Gastrocnemius medialis (tissue), 4 donors: ENCODE results near the gene PRKCQ. TPM values are rescaled to one million over a fixed set of nuclear protein-coding genes. Genes with fewer than 3 reads are reported as not detected.

Experiments
- ATAC-seq, 2 donors: fragments of 150-250 bp; one replicate each; pipeline ENCODE4 v1.9.1; 2016
- DNase-seq, 2 donors: peaks; one replicate each; pipeline ENCODE4 v3.0.0-alpha.2; 2019
- H3K27ac ChIP-seq, 4 donors: fragments of 200-600 bp; sonication (generic); 1 replicate in 1 of 4; 2 replicates in 3 of 4; pipeline ENCODE4 v1.5.1; 2016 to 2018; ENCODE audit warnings: mild to moderate bottlenecking in 2 of 4, moderate library complexity in 1 of 4
- H3K27me3 ChIP-seq, 3 donors: fragments of 200-600 bp; sonication (generic) in 2 of 3; 1 replicate in 1 of 3; 2 replicates in 2 of 3; pipeline versions ENCODE4 v1.5.1 to v1.6.0; 2016 to 2019; ENCODE audit warnings: mild to moderate bottlenecking in 1 of 3, moderate library complexity in 1 of 3
- H3K36me3 ChIP-seq, 2 donors: fragments of 200-600 bp; sonication (generic) in 1 of 2; one replicate each; pipeline ENCODE4 v1.5.1; 2017 to 2018
- H3K4me1 ChIP-seq, 2 donors: fragments of 200-600 bp; sonication (generic) in 1 of 2; one replicate each; pipeline ENCODE4 v1.5.1; 2016 to 2017; ENCODE audit warnings: mild to moderate bottlenecking in 2 of 2
- H3K4me3 ChIP-seq, 4 donors: fragments of 200-600 bp; sonication (generic) in 3 of 4; 1 replicate in 1 of 4; 2 replicates in 3 of 4; pipeline ENCODE4 v1.5.1; 2016 to 2019; ENCODE audit warnings: mild to moderate bottlenecking in 2 of 4
- H3K9me3 ChIP-seq, 3 donors: fragments of 200-600 bp; sonication (generic) in 2 of 3; 1 replicate in 1 of 3; 2 replicates in 2 of 3; pipeline ENCODE4 v1.5.1; 2016 to 2019
- POLR2A ChIP-seq, 2 donors: fragments of 450-650 bp; IDR thresholded peaks; one replicate each; pipeline ENCODE4 v1.6.1; 2017; ENCODE audit warnings: antibody characterized with exemption in 2 of 2, mild to moderate bottlenecking in 2 of 2, moderate library complexity in 2 of 2
- in situ Hi-C, 4 donors: fragments of 200-750 bp; cut with MboI; loops; one replicate each; pipeline versions ENCODE4 v1.15.0 to v1.8.0; 2017; ENCODE audit warnings: low sequenced_read_pairs in 4 of 4
- intact Hi-C: fragments of 100-400 bp; cut with DNase I; formaldehyde crosslinking; loops from one replicate; pipeline ENCODE4 v1.15.1; 2023; ENCODE audit warnings: low total_unique reads
- total RNA-seq, 4 donors: library from RNA; depleted of rRNA; stranded (reverse); fragments of >200 nt; gene quantifications; one replicate each; pipeline versions ENCODE4 v1.1.0 to v1.2.3, GENCODE V29; 2016
- TF ChIP-seq, protein P1 (sequence below), 5 experiments: fragments of 450-650 bp in 3 of 5; fragments of 200-600 bp in 2 of 5; sonication (generic) in 2 of 5; IDR thresholded peaks in 4 of 5; conservative IDR thresholded peaks in 1 of 5; 1 replicate in 4 of 5; 2 replicates in 1 of 5; pipeline ENCODE4 v1.5.1; 2016 to 2019; ENCODE audit warnings: antibody characterized with exemption in 5 of 5, mild to moderate bottlenecking in 3 of 5, moderate library complexity in 3 of 5

Gene PRKCQ
- total RNA-seq, 4 donors from 2014 or later = 25.8 to 70.7 (median 38.8) TPM

- Histone ChIP-seq H3K4me3 (no peak overlapping the region), H3K9me3 (no peaks in the 10 kb centered on the region), H3K27ac (peak overlapping the region in 2 of 4 donors; percentile 33 to 40), H3K27me3 (no peaks in the 10 kb centered on the region), H3K36me3 (no peaks in the 10 kb centered on the region), H3K4me1 (peaks cover 9 to 18% of the 10 kb centered on the region in 2 donors)
- TF ChIP-seq, protein P1, sequence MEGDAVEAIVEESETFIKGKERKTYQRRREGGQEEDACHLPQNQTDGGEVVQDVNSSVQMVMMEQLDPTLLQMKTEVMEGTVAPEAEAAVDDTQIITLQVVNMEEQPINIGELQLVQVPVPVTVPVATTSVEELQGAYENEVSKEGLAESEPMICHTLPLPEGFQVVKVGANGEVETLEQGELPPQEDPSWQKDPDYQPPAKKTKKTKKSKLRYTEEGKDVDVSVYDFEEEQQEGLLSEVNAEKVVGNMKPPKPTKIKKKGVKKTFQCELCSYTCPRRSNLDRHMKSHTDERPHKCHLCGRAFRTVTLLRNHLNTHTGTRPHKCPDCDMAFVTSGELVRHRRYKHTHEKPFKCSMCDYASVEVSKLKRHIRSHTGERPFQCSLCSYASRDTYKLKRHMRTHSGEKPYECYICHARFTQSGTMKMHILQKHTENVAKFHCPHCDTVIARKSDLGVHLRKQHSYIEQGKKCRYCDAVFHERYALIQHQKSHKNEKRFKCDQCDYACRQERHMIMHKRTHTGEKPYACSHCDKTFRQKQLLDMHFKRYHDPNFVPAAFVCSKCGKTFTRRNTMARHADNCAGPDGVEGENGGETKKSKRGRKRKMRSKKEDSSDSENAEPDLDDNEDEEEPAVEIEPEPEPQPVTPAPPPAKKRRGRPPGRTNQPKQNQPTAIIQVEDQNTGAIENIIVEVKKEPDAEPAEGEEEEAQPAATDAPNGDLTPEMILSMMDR (IDR thresholded peaks at IDR 0.05 in 4 of 5, conservative IDR thresholded peaks at IDR 0.05 in 1 of 5) = no peak
- in situ Hi-C loops = loop anchor here in 2 of 4 donors (5.0 to 25.0 kb wide), 3 partner anchors 186 to 1012 kb away; partner anchors contain the start of gene SFMBT2 (in 1 of the 2)
- intact Hi-C loops = loop anchor here (10.0 kb wide), 1 partner anchor 1004 kb away; no protein-coding TSS in a partner anchor
- no peak for DNase-seq
- ATAC-seq = no peak
Measured at GRCh38 chr10:6400331-6400730, 179.7 kb downstream of the PRKCQ start.

- Histone ChIP-seq H3K4me1 (peaks cover 9 to 18% of the 10 kb centered on the region in 2 donors), H3K27ac (peak overlapping the region in 2 of 4 donors; percentile 33 to 40), H3K4me3 (no peak overlapping the region), H3K27me3 (no peaks in the 10 kb centered on the region), H3K36me3 (no peaks in the 10 kb centered on the region), H3K9me3 (no peaks in the 10 kb centered on the region)
- ATAC-seq (peak; percentile 43 to 57), DNase-seq (peak in 1 of 2 donors; percentile 67)
- in situ Hi-C loops (loop anchor here (5.0 to 25.0 kb wide), 5 partner anchors 163 to 1012 kb away; partner anchors contain the start of gene SFMBT2 (in 1 of the 4)), intact Hi-C loops (loop anchor here (10.0 kb wide), 1 partner anchor 1005 kb away; no protein-coding TSS in a partner anchor)
- TF ChIP-seq, protein P1 (IDR thresholded peaks at IDR 0.05 in 4 of 5, conservative IDR thresholded peaks at IDR 0.05 in 1 of 5) = no peak
- TF ChIP-seq POLR2A (IDR thresholded peaks at IDR 0.05) = no peak
Measured at GRCh38 chr10:6399879-6400278, 180.2 kb downstream of the PRKCQ start.

GRCh38 chr10:6399231-6399741, 180.8 kb downstream of the PRKCQ start:
- H3K27me3 ChIP-seq = no peaks in the 10 kb centered on the region
- DNase-seq (no peak), ATAC-seq (no peak)
- intact Hi-C loops (no loop called here), in situ Hi-C loops (loop anchor here in 3 of 4 donors (10.0 to 25.0 kb wide), 2 partner anchors 162 to 294 kb away; no protein-coding TSS in a partner anchor)
- H3K9me3 ChIP-seq = no peaks in the 10 kb centered on the region
- H3K4me3 ChIP-seq = no peak overlapping the region
- peaks cover 9 to 18% of the 10 kb centered on the region in 2 donors for H3K4me1 ChIP-seq
- H3K27ac ChIP-seq = no peak overlapping the region
- TF ChIP-seq POLR2A (IDR thresholded peaks at IDR 0.05) = no peak
- TF ChIP-seq, protein P1 (IDR thresholded peaks at IDR 0.05 in 4 of 5, conservative IDR thresholded peaks at IDR 0.05 in 1 of 5) = no peak
- no peaks in the 10 kb centered on the region for H3K36me3 ChIP-seq

- no peaks in the 10 kb centered on the region for H3K36me3 ChIP-seq
- DNase-seq = no peak
- H3K9me3 ChIP-seq = no peaks in the 10 kb centered on the region
- in situ Hi-C loops = loop anchor here in 3 of 4 donors (10.0 to 25.0 kb wide), 2 partner anchors 161 to 294 kb away; no protein-coding TSS in a partner anchor
- no peak for TF ChIP-seq POLR2A (IDR thresholded peaks at IDR 0.05)
- TF ChIP-seq, protein P1 (IDR thresholded peaks at IDR 0.05 in 4 of 5, conservative IDR thresholded peaks at IDR 0.05 in 1 of 5) = no peak
- intact Hi-C loops = no loop called here
- H3K27me3 ChIP-seq = no peaks in the 10 kb centered on the region
- no peak overlapping the region for H3K4me3 ChIP-seq
- no peak for ATAC-seq
- H3K27ac ChIP-seq = no peak overlapping the region
- peaks cover 9 to 18% of the 10 kb centered on the region in 2 donors for H3K4me1 ChIP-seq
Measured at GRCh38 chr10:6398399-6398798, 181.7 kb downstream of the PRKCQ start.
